ENCODE measurements around the gene CDC20. TPM values are rescaled to one million over a fixed set of nuclear protein-coding genes. Genes with fewer than 3 reads are reported as not detected.
A peak's percentile ranks its signal among the peaks of the same experiment; 100 is the strongest.

Gene CDC20
- total RNA-seq, 1 experiment from 2014 or later, result 349 TPM

DNA sequence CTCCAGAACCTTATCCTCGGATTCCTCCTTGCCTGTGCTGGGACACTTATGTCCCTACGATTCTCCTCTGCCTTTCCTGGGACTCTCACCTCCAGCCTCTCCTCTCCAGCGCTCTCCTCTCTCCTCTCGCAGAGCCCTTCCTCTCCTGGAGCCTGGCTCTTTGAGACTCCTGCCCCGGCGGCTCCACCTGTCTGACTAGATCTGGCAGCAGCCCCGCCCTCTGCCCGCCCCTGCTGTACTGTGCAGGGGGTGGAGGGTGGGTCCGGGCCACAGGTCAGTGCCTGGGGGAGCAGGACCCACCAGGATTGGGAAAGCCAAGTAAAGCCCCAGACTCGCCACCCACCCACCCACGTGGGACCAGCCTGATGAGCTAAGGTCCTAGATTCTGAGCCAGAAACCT is 7.4 kb downstream of the CDC20 start:
- peak; percentile 77 for DNase-seq
- Histone ChIP-seq H3K27me3 (ENCODE audit: low read length) (no peaks in the 10 kb centered on the region), H3K79me2 (ENCODE audit: low read length) (peaks cover 65% of the 10 kb centered on the region), H3K9me3 (ENCODE audit: low read length) (no peaks in the 10 kb centered on the region), H3K36me3 (ENCODE audit: low read depth, low read length) (peaks cover 32% of the 10 kb centered on the region), H3K27ac (ENCODE audit: low read length) (peak overlapping the region; percentile 88), H3F3A (ENCODE audit: low read length, unreplicated experiment) (peaks cover 11% of the 10 kb centered on the region), H3K4me3 (ENCODE audit: low read length) (peak overlapping the region; percentile 86), H3K4me1 (ENCODE audit: insufficient read depth, low read length) (peaks cover 44% of the 10 kb centered on the region), H3K9ac (ENCODE audit: low read length) (peak overlapping the region; percentile 91), H4K20me1 (ENCODE audit: low read length) (peaks cover 4% of the 10 kb centered on the region; the same call in 1 of the 2 replicates), H3K4me2 (ENCODE audit: low read length) (peak overlapping the region; percentile 97), H3K9me2 (replicated peaks; ENCODE audit: low read length) (no peaks in the 10 kb centered on the region), H2AFZ (ENCODE audit: low read length) (no peak overlapping the region)
- BruUV-seq (replicated peaks), result no TSS peak
- POLR2A ChIA-PET (ENCODE audit: unreplicated experiment), result no interaction called here
- CTCF ChIA-PET, result no interaction called here
- intact Hi-C loops (cut with micrococcal nuclease), result no loop called here
- peak; percentile 21 for ATAC-seq
- TF ChIP-seq EZH2phosphoT487 (IDR thresholded peaks at IDR 0.05; ENCODE audit: borderline replicate concordance, low read length) (no peak), CTCF (conservative IDR thresholded peaks at IDR 0.05; ENCODE audit: low read depth, low read length) (no peak), EZH2 (IDR thresholded peaks at IDR 0.05; ENCODE audit: low read length, unreplicated experiment) (no peak)

GRCh38 chr1:43366601-43367025 is 7.8 kb downstream of the CDC20 start:
- TF ChIP-seq CTCF (conservative IDR thresholded peaks at IDR 0.05; ENCODE audit: low read depth, low read length), result no peak
- no peak for TF ChIP-seq EZH2phosphoT487 (IDR thresholded peaks at IDR 0.05; ENCODE audit: borderline replicate concordance, low read length)
- no peak for TF ChIP-seq EZH2 (IDR thresholded peaks at IDR 0.05; ENCODE audit: low read length, unreplicated experiment)
- Histone ChIP-seq H2AFZ (ENCODE audit: low read length) (no peak overlapping the region), H4K20me1 (ENCODE audit: low read length) (no peaks in the 10 kb centered on the region), H3K4me1 (ENCODE audit: insufficient read depth, low read length) (peaks cover 44% of the 10 kb centered on the region), H3K79me2 (ENCODE audit: low read length) (peaks cover 65% of the 10 kb centered on the region), H3K27ac (ENCODE audit: low read length) (peak overlapping the region; percentile 88), H3K9me3 (ENCODE audit: low read length) (no peaks in the 10 kb centered on the region), H3K9ac (ENCODE audit: low read length) (peak overlapping the region; percentile 91), H3K27me3 (ENCODE audit: low read length) (no peaks in the 10 kb centered on the region), H3K36me3 (ENCODE audit: low read depth, low read length) (peaks cover 28% of the 10 kb centered on the region), H3K4me3 (ENCODE audit: low read length) (peak overlapping the region; percentile 86), H3K4me2 (ENCODE audit: low read length) (peak overlapping the region; percentile 97), H3F3A (ENCODE audit: low read length, unreplicated experiment) (peaks cover 11% of the 10 kb centered on the region), H3K9me2 (replicated peaks; ENCODE audit: low read length) (no peaks in the 10 kb centered on the region)
- BruUV-seq (replicated peaks), result no TSS peak
- ATAC-seq (peak; percentile 1), DNase-seq (peak; percentile 51)
- intact Hi-C loops (cut with micrococcal nuclease), result no loop called here
- CTCF ChIA-PET, result no interaction called here
- POLR2A ChIA-PET (ENCODE audit: unreplicated experiment), result interaction anchor here (0.5 to 0.7 kb wide), 2 partner anchors 17 to 159 kb away, joined by 4 read pairs; no protein-coding TSS in a partner anchor
